Breast epithelium (tissue), 4 donors: Measurements from ENCODE around the gene COTL1. TPM values are rescaled to one million over a fixed set of nuclear protein-coding genes. Genes with fewer than 3 reads are reported as not detected.

Experiments used
- DNase-seq, 2 donors: peaks; one replicate each; pipeline ENCODE4 v3.0.0-alpha.2; 2019; ENCODE audit warnings: low spot score in 2 of 2
- H3K27ac ChIP-seq, 2 donors: fragments of 200-600 bp; sonication (generic) in 1 of 2; one replicate each; pipeline ENCODE4 v1.5.1; 2016 to 2019; ENCODE audit warnings: mild to moderate bottlenecking in 1 of 2
- H3K27me3 ChIP-seq, 2 donors: fragments of 200-600 bp; sonication (generic) in 1 of 2; one replicate each; pipeline versions ENCODE4 v1.5.1 to v1.6.0; 2017 to 2019; ENCODE audit warnings: control low read depth in 1 of 2, mild to moderate bottlenecking in 1 of 2
- H3K36me3 ChIP-seq: fragments of 200-600 bp; one replicate; pipeline ENCODE4 v1.5.1; 2019
- H3K4me1 ChIP-seq, 2 donors: fragments of 200-600 bp; sonication (generic); one replicate each; pipeline ENCODE4 v1.5.1; 2016 to 2019; ENCODE audit warnings: control low read depth in 1 of 2
- H3K4me3 ChIP-seq, 3 donors: fragments of 200-600 bp; sonication (generic); 1 replicate in 2 of 3; 2 replicates in 1 of 3; pipeline ENCODE4 v1.5.1; 2016 to 2019; ENCODE audit warnings: mild to moderate bottlenecking in 3 of 3, moderate library complexity in 2 of 3
- H3K9me3 ChIP-seq, 2 donors: fragments of 200-600 bp; sonication (generic) in 1 of 2; one replicate each; pipeline ENCODE4 v1.5.1; 2016 to 2019; ENCODE audit warnings: control low read depth in 1 of 2
- POLR2A ChIP-seq: fragments of 450-650 bp; IDR thresholded peaks from one replicate; pipeline ENCODE4 v1.6.1; 2016; ENCODE audit warnings: antibody characterized with exemption, mild to moderate bottlenecking, moderate library complexity
- POLR2AphosphoS5 ChIP-seq, 3 donors: sonication (generic); formaldehyde crosslinking; IDR thresholded peaks; one replicate each; pipeline ENCODE4 v1.6.1; 2017; ENCODE audit warnings: antibody characterized with exemption in 3 of 3
- intact Hi-C: fragments of 100-400 bp; cut with DNase I; formaldehyde crosslinking; loops from one replicate; pipeline ENCODE4 v1.15.1; 2023; ENCODE audit warnings: low total_unique reads
- total RNA-seq, 3 donors: library from RNA; depleted of rRNA; stranded (reverse); fragments of >200 nt; gene quantifications; one replicate each; pipeline ENCODE4 v1.1.0, GENCODE V29; 2016
- TF ChIP-seq, protein P1 (sequence below), 3 donors: fragments of 450-650 bp; IDR thresholded peaks; one replicate each; pipeline ENCODE4 v1.5.1; 2016 to 2017; ENCODE audit warnings: antibody characterized with exemption in 3 of 3, mild to moderate bottlenecking in 3 of 3, moderate library complexity in 3 of 3

The COTL1 gene
- total RNA-seq, 3 donors from 2014 or later: 22.0 to 49.2 (median 44.6) TPM

DNA sequence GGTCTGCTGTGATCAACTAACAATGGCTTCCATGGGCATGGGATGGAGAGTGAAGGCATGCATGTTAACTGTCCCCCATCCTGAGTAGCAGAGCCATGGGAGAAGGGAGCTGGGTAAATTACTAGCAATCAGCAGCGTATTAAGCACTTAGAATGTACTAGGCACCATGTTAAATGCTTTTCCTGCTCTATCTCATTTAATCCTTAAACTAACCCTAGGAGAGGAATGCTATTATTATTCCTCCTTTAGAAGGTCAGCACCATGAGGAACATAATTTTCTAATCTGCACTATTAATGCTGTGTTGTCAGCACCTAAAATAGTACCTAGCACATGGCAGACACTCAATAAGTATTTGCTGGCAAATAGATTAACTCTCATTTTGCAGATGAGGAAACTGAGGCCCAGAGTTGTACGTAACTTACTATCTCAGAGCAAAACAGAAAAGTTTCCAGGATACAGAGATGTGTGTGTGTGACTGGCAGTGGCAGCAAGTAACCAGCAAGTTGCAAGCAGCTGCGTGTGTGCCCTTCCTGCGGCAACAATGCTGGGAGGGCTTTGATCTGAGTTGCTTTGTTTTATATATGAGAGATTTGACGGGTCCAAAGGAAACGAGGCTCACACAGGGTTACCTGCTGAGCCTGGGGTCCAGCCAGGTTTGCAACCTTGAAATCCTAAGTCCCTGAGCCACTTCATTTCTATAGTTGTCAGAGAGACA is 23.9 kb upstream of the COTL1 start:
- intact Hi-C loops: no loop called here
- H3K4me1 ChIP-seq: peaks cover 0 to 7% of the 10 kb centered on the region in 2 donors
- H3K4me3 ChIP-seq: no peak overlapping the region
- no peaks in the 10 kb centered on the region for H3K27me3 ChIP-seq
- DNase-seq: no peak
- H3K36me3 ChIP-seq: no peaks in the 10 kb centered on the region
- peak overlapping the region in 1 of 2 donors; percentile 40 for H3K27ac ChIP-seq
- no peaks in the 10 kb centered on the region for H3K9me3 ChIP-seq
- TF ChIP-seq POLR2AphosphoS5 (IDR thresholded peaks at IDR 0.05): no peak
- TF ChIP-seq POLR2A: no peak
- TF ChIP-seq, protein P1, sequence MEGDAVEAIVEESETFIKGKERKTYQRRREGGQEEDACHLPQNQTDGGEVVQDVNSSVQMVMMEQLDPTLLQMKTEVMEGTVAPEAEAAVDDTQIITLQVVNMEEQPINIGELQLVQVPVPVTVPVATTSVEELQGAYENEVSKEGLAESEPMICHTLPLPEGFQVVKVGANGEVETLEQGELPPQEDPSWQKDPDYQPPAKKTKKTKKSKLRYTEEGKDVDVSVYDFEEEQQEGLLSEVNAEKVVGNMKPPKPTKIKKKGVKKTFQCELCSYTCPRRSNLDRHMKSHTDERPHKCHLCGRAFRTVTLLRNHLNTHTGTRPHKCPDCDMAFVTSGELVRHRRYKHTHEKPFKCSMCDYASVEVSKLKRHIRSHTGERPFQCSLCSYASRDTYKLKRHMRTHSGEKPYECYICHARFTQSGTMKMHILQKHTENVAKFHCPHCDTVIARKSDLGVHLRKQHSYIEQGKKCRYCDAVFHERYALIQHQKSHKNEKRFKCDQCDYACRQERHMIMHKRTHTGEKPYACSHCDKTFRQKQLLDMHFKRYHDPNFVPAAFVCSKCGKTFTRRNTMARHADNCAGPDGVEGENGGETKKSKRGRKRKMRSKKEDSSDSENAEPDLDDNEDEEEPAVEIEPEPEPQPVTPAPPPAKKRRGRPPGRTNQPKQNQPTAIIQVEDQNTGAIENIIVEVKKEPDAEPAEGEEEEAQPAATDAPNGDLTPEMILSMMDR (IDR thresholded peaks at IDR 0.05): no peak

DNA sequence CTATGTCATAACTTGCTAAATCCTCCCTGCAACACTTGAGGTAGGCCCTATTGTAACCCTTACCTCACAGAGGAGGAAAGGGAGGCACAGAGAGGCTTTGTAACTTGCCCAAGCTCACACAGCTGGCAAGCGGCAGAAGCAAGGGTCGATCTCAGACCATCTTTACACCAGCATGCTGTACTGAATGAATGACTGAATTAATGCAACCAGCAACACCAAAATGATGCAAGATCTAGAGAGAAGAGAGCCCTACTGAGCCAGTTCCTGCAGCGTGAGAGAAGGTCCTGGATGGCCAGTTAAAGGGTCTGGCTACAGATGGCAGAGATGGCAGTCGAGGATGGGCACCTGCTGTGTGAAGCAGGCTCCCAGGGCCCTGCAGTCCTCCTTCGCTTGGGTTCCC is 22.3 kb upstream of the COTL1 start:
- intact Hi-C loops: no loop called here
- peaks cover 0 to 7% of the 10 kb centered on the region in 2 donors for H3K4me1 ChIP-seq
- H3K27ac ChIP-seq: no peak overlapping the region
- H3K9me3 ChIP-seq: no peaks in the 10 kb centered on the region
- no peak overlapping the region for H3K4me3 ChIP-seq
- TF ChIP-seq POLR2A: no peak
- TF ChIP-seq, protein P1 (IDR thresholded peaks at IDR 0.05): no peak
- TF ChIP-seq POLR2AphosphoS5 (IDR thresholded peaks at IDR 0.05): no peak
- no peaks in the 10 kb centered on the region for H3K36me3 ChIP-seq
- DNase-seq: no peak
- H3K27me3 ChIP-seq: no peaks in the 10 kb centered on the region

DNA sequence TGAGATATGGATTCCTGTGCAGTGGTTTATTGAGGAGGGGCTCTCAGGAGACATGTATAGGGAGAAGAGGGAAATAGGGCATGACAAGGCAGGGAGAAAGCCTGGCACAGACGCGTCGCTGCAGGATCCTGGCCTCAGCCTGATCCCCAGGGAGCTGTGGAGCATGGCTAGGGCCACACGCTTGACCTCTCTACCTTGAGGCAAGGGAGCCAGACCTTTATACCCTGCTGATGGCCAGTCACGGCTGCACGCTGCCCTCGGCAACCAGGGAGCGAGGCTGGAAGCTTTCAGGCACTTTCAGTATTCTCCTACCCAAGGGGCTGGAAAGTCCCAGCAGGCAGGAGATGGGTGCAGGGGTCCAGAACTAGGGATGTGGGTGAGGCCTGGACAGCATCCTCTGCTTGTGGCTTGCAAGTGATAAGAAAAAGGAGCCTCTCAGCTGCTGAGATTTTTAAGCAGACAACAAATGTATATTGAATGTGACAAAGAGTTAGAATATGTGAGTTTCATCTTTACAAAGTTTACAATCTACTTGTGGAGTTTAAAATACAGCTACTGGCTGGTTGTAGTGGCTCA is 20.4 kb upstream of the COTL1 start:
- intact Hi-C loops: no loop called here
- no peaks in the 10 kb centered on the region for H3K36me3 ChIP-seq
- no peaks in the 10 kb centered on the region for H3K27me3 ChIP-seq
- no peak for TF ChIP-seq POLR2A
- no peak for TF ChIP-seq POLR2AphosphoS5 (IDR thresholded peaks at IDR 0.05)
- TF ChIP-seq, protein P1 (IDR thresholded peaks at IDR 0.05): no peak
- peaks cover 0 to 7% of the 10 kb centered on the region in 2 donors for H3K4me1 ChIP-seq
- DNase-seq: no peak
- H3K27ac ChIP-seq: no peak overlapping the region
- no peaks in the 10 kb centered on the region for H3K9me3 ChIP-seq
- no peak overlapping the region for H3K4me3 ChIP-seq

DNA sequence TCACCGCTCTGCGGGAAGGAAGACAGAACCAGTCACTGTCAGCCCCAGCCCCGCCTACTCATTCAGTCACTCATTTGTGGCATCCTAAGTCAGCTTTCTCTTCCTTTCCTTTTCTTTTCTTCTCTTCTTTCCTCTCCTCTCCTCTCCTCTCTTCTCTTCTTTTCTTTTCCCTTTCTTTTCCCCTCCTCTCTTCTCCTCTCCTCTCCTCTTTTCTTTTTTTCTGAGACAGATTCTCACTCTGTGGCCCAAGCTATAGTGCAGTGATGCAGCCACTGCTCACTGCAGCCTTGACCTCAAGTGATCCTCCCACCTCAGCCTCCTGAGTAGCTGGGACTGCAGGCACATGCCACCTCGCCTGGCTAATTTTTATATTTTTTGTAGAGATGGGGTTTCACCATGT is 19.8 kb upstream of the COTL1 start:
- DNase-seq: no peak
- Histone ChIP-seq H3K27me3 (no peaks in the 10 kb centered on the region), H3K27ac (no peak overlapping the region), H3K4me3 (no peak overlapping the region), H3K9me3 (no peaks in the 10 kb centered on the region), H3K36me3 (no peaks in the 10 kb centered on the region), H3K4me1 (peaks cover 0 to 4% of the 10 kb centered on the region in 2 donors)
- intact Hi-C loops: no loop called here
- no peak for TF ChIP-seq POLR2AphosphoS5 (IDR thresholded peaks at IDR 0.05)
- TF ChIP-seq, protein P1 (IDR thresholded peaks at IDR 0.05): no peak
- no peak for TF ChIP-seq POLR2A

DNA sequence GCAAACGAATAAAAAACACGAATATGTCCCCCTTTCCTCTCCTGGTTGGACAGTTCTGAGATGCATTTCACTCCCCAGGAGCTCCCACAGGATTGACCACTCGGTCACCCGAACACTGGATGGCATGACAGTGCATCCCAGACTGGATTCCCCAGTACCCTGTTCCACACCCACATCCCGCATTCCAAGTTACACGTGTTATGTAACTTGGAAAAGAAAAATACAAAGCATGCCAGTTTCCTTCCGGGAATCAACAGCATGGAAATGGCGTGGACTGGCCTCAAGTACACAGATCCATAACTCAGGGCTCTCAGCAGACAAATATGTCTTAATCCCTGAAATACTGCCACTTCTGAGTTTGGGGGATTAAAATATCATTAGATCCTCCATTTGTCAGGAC is 17.8 kb upstream of the COTL1 start:
- no peak for DNase-seq
- intact Hi-C loops: no loop called here
- no peak overlapping the region for H3K4me3 ChIP-seq
- H3K27me3 ChIP-seq: no peaks in the 10 kb centered on the region
- H3K4me1 ChIP-seq: no peaks in the 10 kb centered on the region
- H3K27ac ChIP-seq: no peak overlapping the region
- TF ChIP-seq, protein P1 (IDR thresholded peaks at IDR 0.05): no peak
- TF ChIP-seq POLR2A (no peak), POLR2AphosphoS5 (IDR thresholded peaks at IDR 0.05) (peak in 1 of 3 donors; percentile 48)
- no peaks in the 10 kb centered on the region for H3K36me3 ChIP-seq
- H3K9me3 ChIP-seq: no peaks in the 10 kb centered on the region
